ENCODE data around the gene WDR12. TPM values are rescaled to one million over a fixed set of nuclear protein-coding genes. Genes with fewer than 3 reads are reported as not detected.

WDR12 gene
- total RNA-seq, 1 experiment from 2014 or later = 140 TPM

DNA sequence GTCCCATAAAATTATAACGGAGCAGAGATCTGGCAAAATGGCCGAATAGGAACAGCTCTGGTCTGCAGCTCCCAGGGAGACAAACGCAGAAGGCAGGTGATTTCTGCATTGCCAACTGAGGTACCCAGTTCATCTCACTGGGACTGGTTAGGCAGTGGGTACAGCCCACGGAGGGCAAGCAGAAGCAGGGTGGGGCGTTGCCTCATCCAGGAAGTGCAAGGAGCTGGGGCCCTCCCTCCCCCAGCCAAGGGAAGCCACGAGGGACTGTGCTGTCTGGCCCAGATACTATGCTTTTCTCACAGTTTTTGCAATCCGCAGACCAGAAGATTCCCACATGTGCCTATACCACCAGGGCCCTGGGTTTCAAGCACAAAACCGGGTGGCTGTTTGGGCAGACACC is 62.7 kb downstream of the WDR12 start:
- no peaks in the 10 kb centered on the region for H3K4me1 ChIP-seq (ENCODE audit: control insufficient read depth in 1 of 2, insufficient read depth in 2 of 2, low read length in 2 of 2)
- no peaks in the 10 kb centered on the region for H3K9me3 ChIP-seq (ENCODE audit: control insufficient read depth in 1 of 2, insufficient read depth in 1 of 2, low read depth in 1 of 2, low read length in 2 of 2)
- no peak overlapping the region for H3K4me2 ChIP-seq (ENCODE audit: low read length)
- H3K4me3 ChIP-seq (replicated peaks in 1 of 2; ENCODE audit: low read depth in 1 of 2, low read length in 2 of 2) = no peak overlapping the region
- no peak overlapping the region for H2AFZ ChIP-seq (ENCODE audit: low read depth, low read length, poor library complexity, severe bottlenecking)
- H3K9me2 ChIP-seq (ENCODE audit: insufficient read depth) = no peaks in the 10 kb centered on the region
- ChIA-PET RAD21 (ENCODE audit: low non-redundant PET in 1 of 2, low total read pairs in 2 of 2, uncharacterized antibody in 2 of 2, unreplicated experiment in 2 of 2) (no interaction called here), POLR2A (no interaction called here), CTCF (no interaction called here)
- no peaks in the 10 kb centered on the region for H3K27me3 ChIP-seq (ENCODE audit: insufficient read depth, low read length)
- H4K20me1 ChIP-seq (ENCODE audit: insufficient read depth) = no peaks in the 10 kb centered on the region
- ATAC-seq (no peak), DNase-seq (ENCODE audit: low read depth, low spot score) (no peak)
- no peak for TF ChIP-seq YY1 (IDR thresholded peaks at IDR 0.05; ENCODE audit: extremely low read depth, insufficient replicate concordance, low read depth, low read length)
- TF ChIP-seq EZH2phosphoT487 (IDR thresholded peaks at IDR 0.05; ENCODE audit: borderline replicate concordance) = no peak
- TF ChIP-seq, protein P1, sequence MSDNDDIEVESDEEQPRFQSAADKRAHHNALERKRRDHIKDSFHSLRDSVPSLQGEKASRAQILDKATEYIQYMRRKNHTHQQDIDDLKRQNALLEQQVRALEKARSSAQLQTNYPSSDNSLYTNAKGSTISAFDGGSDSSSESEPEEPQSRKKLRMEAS (IDR thresholded peaks at IDR 0.05) = no peak
- TF ChIP-seq TCF7L2 (IDR thresholded peaks at IDR 0.05; ENCODE audit: borderline replicate concordance, extremely low read depth, insufficient read depth, insufficient read length) = no peak
- no peak for TF ChIP-seq ZNF274 (IDR thresholded peaks at IDR 0.05; ENCODE audit: low read depth, low read length)
- no peak for TF ChIP-seq SP1 (IDR thresholded peaks at IDR 0.05; ENCODE audit: low read depth)
- TF ChIP-seq ELF1 (IDR thresholded peaks at IDR 0.05; ENCODE audit: borderline replicate concordance, low read depth) = no peak
- no peak for TF ChIP-seq CEBPB (IDR thresholded peaks at IDR 0.05; ENCODE audit: low read depth)
- TF ChIP-seq, protein P2, sequence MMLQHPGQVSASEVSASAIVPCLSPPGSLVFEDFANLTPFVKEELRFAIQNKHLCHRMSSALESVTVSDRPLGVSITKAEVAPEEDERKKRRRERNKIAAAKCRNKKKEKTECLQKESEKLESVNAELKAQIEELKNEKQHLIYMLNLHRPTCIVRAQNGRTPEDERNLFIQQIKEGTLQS (IDR thresholded peaks at IDR 0.05) = no peak
- TF ChIP-seq CBX3 (IDR thresholded peaks at IDR 0.05; ENCODE audit: low read depth) = no peak
- TF ChIP-seq SIN3A (IDR thresholded peaks at IDR 0.05; ENCODE audit: low read depth) = no peak
- no peak for TF ChIP-seq EZH2 (IDR thresholded peaks at IDR 0.05)
- TF ChIP-seq ZFX (IDR thresholded peaks at IDR 0.05) = no peak
- no peak for TF ChIP-seq SRF (IDR thresholded peaks at IDR 0.05; ENCODE audit: low read depth)
- TF ChIP-seq, protein P3, sequence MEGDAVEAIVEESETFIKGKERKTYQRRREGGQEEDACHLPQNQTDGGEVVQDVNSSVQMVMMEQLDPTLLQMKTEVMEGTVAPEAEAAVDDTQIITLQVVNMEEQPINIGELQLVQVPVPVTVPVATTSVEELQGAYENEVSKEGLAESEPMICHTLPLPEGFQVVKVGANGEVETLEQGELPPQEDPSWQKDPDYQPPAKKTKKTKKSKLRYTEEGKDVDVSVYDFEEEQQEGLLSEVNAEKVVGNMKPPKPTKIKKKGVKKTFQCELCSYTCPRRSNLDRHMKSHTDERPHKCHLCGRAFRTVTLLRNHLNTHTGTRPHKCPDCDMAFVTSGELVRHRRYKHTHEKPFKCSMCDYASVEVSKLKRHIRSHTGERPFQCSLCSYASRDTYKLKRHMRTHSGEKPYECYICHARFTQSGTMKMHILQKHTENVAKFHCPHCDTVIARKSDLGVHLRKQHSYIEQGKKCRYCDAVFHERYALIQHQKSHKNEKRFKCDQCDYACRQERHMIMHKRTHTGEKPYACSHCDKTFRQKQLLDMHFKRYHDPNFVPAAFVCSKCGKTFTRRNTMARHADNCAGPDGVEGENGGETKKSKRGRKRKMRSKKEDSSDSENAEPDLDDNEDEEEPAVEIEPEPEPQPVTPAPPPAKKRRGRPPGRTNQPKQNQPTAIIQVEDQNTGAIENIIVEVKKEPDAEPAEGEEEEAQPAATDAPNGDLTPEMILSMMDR (IDR thresholded peaks at IDR 0.05 in 2 of 3, conservative IDR thresholded peaks at IDR 0.05 in 1 of 3; ENCODE audit: borderline replicate concordance in 1 of 3, insufficient read depth in 1 of 3, low read depth in 2 of 3, low read length in 2 of 3) = no peak
- TF ChIP-seq POLR2AphosphoS5 (IDR thresholded peaks at IDR 0.05; ENCODE audit: low read depth, low read length) = no peak
- TF ChIP-seq, protein P4, sequence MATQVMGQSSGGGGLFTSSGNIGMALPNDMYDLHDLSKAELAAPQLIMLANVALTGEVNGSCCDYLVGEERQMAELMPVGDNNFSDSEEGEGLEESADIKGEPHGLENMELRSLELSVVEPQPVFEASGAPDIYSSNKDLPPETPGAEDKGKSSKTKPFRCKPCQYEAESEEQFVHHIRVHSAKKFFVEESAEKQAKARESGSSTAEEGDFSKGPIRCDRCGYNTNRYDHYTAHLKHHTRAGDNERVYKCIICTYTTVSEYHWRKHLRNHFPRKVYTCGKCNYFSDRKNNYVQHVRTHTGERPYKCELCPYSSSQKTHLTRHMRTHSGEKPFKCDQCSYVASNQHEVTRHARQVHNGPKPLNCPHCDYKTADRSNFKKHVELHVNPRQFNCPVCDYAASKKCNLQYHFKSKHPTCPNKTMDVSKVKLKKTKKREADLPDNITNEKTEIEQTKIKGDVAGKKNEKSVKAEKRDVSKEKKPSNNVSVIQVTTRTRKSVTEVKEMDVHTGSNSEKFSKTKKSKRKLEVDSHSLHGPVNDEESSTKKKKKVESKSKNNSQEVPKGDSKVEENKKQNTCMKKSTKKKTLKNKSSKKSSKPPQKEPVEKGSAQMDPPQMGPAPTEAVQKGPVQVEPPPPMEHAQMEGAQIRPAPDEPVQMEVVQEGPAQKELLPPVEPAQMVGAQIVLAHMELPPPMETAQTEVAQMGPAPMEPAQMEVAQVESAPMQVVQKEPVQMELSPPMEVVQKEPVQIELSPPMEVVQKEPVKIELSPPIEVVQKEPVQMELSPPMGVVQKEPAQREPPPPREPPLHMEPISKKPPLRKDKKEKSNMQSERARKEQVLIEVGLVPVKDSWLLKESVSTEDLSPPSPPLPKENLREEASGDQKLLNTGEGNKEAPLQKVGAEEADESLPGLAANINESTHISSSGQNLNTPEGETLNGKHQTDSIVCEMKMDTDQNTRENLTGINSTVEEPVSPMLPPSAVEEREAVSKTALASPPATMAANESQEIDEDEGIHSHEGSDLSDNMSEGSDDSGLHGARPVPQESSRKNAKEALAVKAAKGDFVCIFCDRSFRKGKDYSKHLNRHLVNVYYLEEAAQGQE (IDR thresholded peaks at IDR 0.05; ENCODE audit: low read depth) = no peak
- TF ChIP-seq, protein P5, sequence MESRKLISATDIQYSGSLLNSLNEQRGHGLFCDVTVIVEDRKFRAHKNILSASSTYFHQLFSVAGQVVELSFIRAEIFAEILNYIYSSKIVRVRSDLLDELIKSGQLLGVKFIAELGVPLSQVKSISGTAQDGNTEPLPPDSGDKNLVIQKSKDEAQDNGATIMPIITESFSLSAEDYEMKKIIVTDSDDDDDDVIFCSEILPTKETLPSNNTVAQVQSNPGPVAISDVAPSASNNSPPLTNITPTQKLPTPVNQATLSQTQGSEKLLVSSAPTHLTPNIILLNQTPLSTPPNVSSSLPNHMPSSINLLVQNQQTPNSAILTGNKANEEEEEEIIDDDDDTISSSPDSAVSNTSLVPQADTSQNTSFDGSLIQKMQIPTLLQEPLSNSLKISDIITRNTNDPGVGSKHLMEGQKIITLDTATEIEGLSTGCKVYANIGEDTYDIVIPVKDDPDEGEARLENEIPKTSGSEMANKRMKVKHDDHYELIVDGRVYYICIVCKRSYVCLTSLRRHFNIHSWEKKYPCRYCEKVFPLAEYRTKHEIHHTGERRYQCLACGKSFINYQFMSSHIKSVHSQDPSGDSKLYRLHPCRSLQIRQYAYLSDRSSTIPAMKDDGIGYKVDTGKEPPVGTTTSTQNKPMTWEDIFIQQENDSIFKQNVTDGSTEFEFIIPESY (IDR thresholded peaks at IDR 0.05; ENCODE audit: extremely low read depth, insufficient replicate concordance, low read length) = no peak
- TF ChIP-seq EGR1 (IDR thresholded peaks at IDR 0.05; ENCODE audit: low read depth) = no peak
- H3K27ac ChIP-seq (ENCODE audit: low read depth, low read length) = no peak overlapping the region
- intact Hi-C loops (cut with micrococcal nuclease) = no loop called here
- H3K36me3 ChIP-seq (ENCODE audit: control insufficient read depth in 1 of 2, insufficient read depth in 2 of 2, low read length in 2 of 2) = no peaks in the 10 kb centered on the region
- no TSS peak for BruUV-seq (replicated peaks)
- H3K9ac ChIP-seq (ENCODE audit: low read length) = no peak overlapping the region
- no peaks in the 10 kb centered on the region for H3K79me2 ChIP-seq (ENCODE audit: insufficient read depth, low read length)

Data from HCT116 (cell line).